Ishikawa (cell line): ENCODE data around the gene SOX1.

Experiments
- CEBPB ChIP-seq: IDR thresholded peaks from 2 replicates; pipeline ENCODE4 v1.6.1; 2012
- CREB1 ChIP-seq: IDR thresholded peaks from 2 replicates; pipeline ENCODE4 v1.6.1; 2012; ENCODE audit warnings: low read depth
- EGR1 ChIP-seq: IDR thresholded peaks from 2 replicates; pipeline ENCODE4 v1.6.1; 2012
- EP300 ChIP-seq: IDR thresholded peaks from 2 replicates; pipeline ENCODE4 v1.6.1; 2012; ENCODE audit warnings: borderline replicate concordance
- FOXM1 ChIP-seq: IDR thresholded peaks from 2 replicates; pipeline ENCODE4 v1.6.1; 2012; ENCODE audit warnings: low read depth, borderline replicate concordance
- MAX ChIP-seq: IDR thresholded peaks from 2 replicates; pipeline ENCODE4 v1.6.1; 2012
- NFIC ChIP-seq: IDR thresholded peaks from 2 replicates; pipeline ENCODE4 v1.6.1; 2012
- RAD21 ChIP-seq: IDR thresholded peaks from 2 replicates; pipeline ENCODE4 v1.6.1; 2012; ENCODE audit warnings: low read depth
- REST ChIP-seq: IDR thresholded peaks from 2 replicates; pipeline ENCODE4 v1.6.1; 2012; ENCODE audit warnings: low read depth, mild to moderate bottlenecking
- TAF1 ChIP-seq: IDR thresholded peaks from 2 replicates; pipeline ENCODE4 v1.6.1; 2012; ENCODE audit warnings: low read depth, mild to moderate bottlenecking
- TCF12 ChIP-seq: IDR thresholded peaks from 2 replicates; pipeline ENCODE4 v1.6.1; 2012; ENCODE audit warnings: low read depth
- TEAD4 ChIP-seq: IDR thresholded peaks from 2 replicates; pipeline ENCODE4 v1.6.1; 2012
- USF1 ChIP-seq: IDR thresholded peaks from 2 replicates; pipeline ENCODE4 v1.6.1; 2012
- YY1 ChIP-seq: IDR thresholded peaks from 2 replicates; pipeline ENCODE4 v1.6.1; 2012; ENCODE audit warnings: low read depth
- ZBTB7A ChIP-seq: IDR thresholded peaks from 2 replicates; pipeline ENCODE4 v1.6.1; 2012; ENCODE audit warnings: low read depth

The SOX1 gene

GRCh38 chr13:112113851-112114250 lies 46.9 kb downstream of the SOX1 start:
- no peak for TF ChIP-seq CREB1
- TF ChIP-seq FOXM1: no peak
- no peak for TF ChIP-seq TEAD4
- no peak for TF ChIP-seq YY1
- no peak for TF ChIP-seq NFIC
- no peak for TF ChIP-seq EP300
- TF ChIP-seq EGR1: no peak
- TF ChIP-seq TCF12: no peak
- no peak for TF ChIP-seq RAD21
- TF ChIP-seq MAX: no peak
- TF ChIP-seq REST: no peak
- TF ChIP-seq CEBPB: no peak
- no peak for TF ChIP-seq ZBTB7A
- TF ChIP-seq TAF1: no peak
- no peak for TF ChIP-seq USF1

- TF ChIP-seq CEBPB: no peak
- TF ChIP-seq MAX: no peak
- no peak for TF ChIP-seq NFIC
- TF ChIP-seq YY1: no peak
Observed at GRCh38 chr13:112114391-112114790, 47.4 kb downstream of the SOX1 start.

GRCh38 chr13:112115403-112116091 lies 48.6 kb downstream of the SOX1 start:
- no peak for TF ChIP-seq FOXM1
- TF ChIP-seq ZBTB7A: no peak
- no peak for TF ChIP-seq RAD21
- no peak for TF ChIP-seq CREB1
- TF ChIP-seq EP300: no peak
- no peak for TF ChIP-seq TAF1
- no peak for TF ChIP-seq CEBPB
- no peak for TF ChIP-seq TCF12
- no peak for TF ChIP-seq USF1
- no peak for TF ChIP-seq NFIC
- TF ChIP-seq EGR1: no peak
- no peak for TF ChIP-seq TEAD4
- no peak for TF ChIP-seq MAX
- no peak for TF ChIP-seq YY1

- TF ChIP-seq TCF12 (no peak), TEAD4 (no peak), TAF1 (no peak), EGR1 (no peak), USF1 (no peak), RAD21 (no peak), CREB1 (no peak), MAX (no peak), YY1 (no peak), CEBPB (no peak), ZBTB7A (no peak), REST (no peak), FOXM1 (no peak), EP300 (no peak), NFIC (no peak)
Observed at GRCh38 chr13:112116187-112116950, 49.4 kb downstream of the SOX1 start.
